Gastroesophageal sphincter (tissue), 3 donors: ENCODE measurements around the gene TP53BP1.

Experiments
- CTCF ChIP-seq, 4 experiments: fragments of 200-600 bp in 2 of 4; fragments of 450-650 bp in 2 of 4; sonication (generic) in 1 of 4; IDR thresholded peaks; one replicate each; pipeline ENCODE4 v1.5.1; 2017 to 2019; ENCODE audit warnings: antibody characterized with exemption in 4 of 4, mild to moderate bottlenecking in 2 of 4, moderate library complexity in 2 of 4
- EP300 ChIP-seq: sonication (generic); formaldehyde crosslinking; IDR thresholded peaks from one replicate; pipeline ENCODE4 v1.6.1; 2017; ENCODE audit warnings: antibody characterized with exemption, mild to moderate bottlenecking
- POLR2A ChIP-seq, 2 donors: fragments of 450-650 bp; IDR thresholded peaks; one replicate each; pipeline ENCODE4 v1.6.1; 2017; ENCODE audit warnings: antibody characterized with exemption in 2 of 2, mild to moderate bottlenecking in 2 of 2, moderate library complexity in 1 of 2
- POLR2AphosphoS5 ChIP-seq: sonication (generic); formaldehyde crosslinking; IDR thresholded peaks from one replicate; pipeline ENCODE4 v1.6.1; 2017; ENCODE audit warnings: antibody characterized with exemption

- TF ChIP-seq CTCF (IDR thresholded peaks at IDR 0.05) (no peak), POLR2A (IDR thresholded peaks at IDR 0.05) (no peak), POLR2AphosphoS5 (no peak), EP300 (no peak)
Observed at GRCh38 chr15:43538091-43538490, 45.1 kb upstream of the TP53BP1 start.
